D721Med (cell line): ENCODE data around the gene ATAD1.
"Not testable (repeated sequence)": the region's sequence is repeated elsewhere in the genome, so short reads cannot be mapped to it uniquely, and the experiment has no call there.

ENCODE experiments used
- DNase-seq: peaks from one replicate; pipeline ENCODE4 v3.0.0; 2011; ENCODE audit warnings: low spot score; ENCODE audit not compliant: insufficient read length
- FAIRE-seq: peaks from 2 replicates; lab custom pipeline; 2011; peaks lifted over from hg19 to GRCh38; lab: Jason Lieb, UNC
- TF ChIP-seq, protein P1 (sequence below): IDR thresholded peaks from 2 replicates; pipeline ENCODE4 v1.5.1; 2012; ENCODE audit warnings: mild to moderate bottlenecking, control low read depth; ENCODE audit not compliant: insufficient read depth; ENCODE audit errors: missing control alignments

Gene ATAD1

GRCh38 chr10:87816898-87817608 is 973 bp downstream of the ATAD1 start:
- TF ChIP-seq, protein P1, sequence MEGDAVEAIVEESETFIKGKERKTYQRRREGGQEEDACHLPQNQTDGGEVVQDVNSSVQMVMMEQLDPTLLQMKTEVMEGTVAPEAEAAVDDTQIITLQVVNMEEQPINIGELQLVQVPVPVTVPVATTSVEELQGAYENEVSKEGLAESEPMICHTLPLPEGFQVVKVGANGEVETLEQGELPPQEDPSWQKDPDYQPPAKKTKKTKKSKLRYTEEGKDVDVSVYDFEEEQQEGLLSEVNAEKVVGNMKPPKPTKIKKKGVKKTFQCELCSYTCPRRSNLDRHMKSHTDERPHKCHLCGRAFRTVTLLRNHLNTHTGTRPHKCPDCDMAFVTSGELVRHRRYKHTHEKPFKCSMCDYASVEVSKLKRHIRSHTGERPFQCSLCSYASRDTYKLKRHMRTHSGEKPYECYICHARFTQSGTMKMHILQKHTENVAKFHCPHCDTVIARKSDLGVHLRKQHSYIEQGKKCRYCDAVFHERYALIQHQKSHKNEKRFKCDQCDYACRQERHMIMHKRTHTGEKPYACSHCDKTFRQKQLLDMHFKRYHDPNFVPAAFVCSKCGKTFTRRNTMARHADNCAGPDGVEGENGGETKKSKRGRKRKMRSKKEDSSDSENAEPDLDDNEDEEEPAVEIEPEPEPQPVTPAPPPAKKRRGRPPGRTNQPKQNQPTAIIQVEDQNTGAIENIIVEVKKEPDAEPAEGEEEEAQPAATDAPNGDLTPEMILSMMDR = no peak
- FAIRE-seq (peak; percentile 67), DNase-seq (no peak)

DNA sequence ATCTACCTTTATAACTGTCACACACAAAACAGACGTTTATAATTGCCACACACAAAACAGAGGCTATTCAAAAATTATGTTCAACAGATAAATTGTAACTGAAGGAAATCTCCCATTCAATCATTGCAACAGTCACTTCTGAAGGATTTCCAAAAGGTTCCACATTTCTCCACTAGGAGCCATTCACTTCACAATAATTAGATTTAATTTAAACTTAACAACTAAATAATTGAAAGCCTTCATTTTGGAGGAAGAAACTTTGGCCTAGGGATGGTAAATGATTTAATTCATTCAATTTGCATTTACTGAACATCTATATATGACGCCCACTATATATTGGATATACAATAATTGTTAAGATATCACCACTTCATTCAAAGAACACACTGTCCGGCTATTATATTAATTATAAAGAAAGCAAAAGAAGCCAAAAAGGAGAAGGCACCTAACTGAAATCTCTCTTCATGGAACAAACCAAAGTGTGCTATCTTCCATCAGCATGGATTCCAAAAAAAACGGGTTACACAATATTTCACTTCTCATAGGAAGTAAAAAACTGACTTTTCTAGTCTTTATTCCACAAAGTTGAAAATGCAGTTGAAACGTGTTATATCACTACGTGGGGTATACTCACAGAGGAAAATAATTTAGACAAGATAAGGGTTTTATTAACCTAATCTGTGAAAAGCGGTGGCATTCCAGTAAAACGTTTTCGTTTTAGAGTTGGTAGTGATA is 1.7 kb downstream of the ATAD1 start:
- no peak for DNase-seq
- FAIRE-seq = no peak
- TF ChIP-seq, protein P1 = no peak

DNA sequence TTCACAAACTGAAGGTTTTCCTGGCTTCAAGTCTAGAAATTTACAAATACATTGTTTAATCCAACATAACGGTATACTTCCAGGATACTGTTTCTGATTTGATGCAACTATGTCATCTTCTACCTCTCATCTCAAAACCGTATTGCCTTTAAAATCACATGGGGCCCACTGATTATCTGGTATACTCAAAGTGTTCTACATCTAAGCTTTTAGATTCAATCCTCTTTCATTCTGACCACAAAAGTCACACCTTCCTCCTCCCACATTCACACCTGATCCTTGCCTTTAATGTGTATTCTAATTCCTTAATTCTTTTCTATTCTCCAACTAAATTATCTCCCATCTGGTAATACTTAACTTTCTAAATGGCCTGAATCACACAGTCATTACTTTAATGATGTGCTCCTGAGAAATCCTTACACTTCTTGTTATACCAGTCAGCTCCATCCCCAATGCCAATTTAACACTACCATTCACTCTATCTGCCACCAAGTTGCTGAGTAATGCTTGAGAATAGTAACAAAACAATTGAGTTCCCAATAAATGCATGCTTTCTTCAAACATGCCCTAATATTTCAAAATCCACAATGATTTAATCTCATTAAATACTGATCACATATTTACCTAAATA is 13.0 kb downstream of the ATAD1 start:
- TF ChIP-seq, protein P1 = no peak
- peak; percentile 94 for FAIRE-seq
- peak; percentile 11 for DNase-seq

DNA sequence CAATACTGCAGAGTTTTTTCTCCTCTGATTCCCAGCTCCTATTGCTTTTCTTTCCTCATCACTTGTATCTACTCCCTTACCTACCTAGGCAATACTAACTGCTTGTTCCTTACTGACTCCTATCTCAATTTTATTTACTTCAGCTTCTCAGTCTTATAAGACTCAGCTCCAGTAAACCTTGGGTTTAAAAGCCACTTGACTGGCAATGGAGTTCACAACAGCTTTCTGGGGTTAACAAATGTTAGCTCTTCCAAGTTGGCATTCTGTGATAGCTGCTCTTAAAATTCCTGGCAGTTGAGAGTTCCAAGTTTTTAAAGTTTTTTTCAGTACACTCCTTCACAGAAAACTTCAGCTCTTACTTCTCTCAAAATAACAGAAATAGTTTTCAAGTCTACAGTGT is 14.2 kb downstream of the ATAD1 start:
- TF ChIP-seq, protein P1 = no peak
- FAIRE-seq (no peak), DNase-seq (no peak)

- no peak for DNase-seq
- no peak for FAIRE-seq
These were observed 14.7 kb downstream of the ATAD1 start for GRCh38 chr10:87803328-87803727.

DNA sequence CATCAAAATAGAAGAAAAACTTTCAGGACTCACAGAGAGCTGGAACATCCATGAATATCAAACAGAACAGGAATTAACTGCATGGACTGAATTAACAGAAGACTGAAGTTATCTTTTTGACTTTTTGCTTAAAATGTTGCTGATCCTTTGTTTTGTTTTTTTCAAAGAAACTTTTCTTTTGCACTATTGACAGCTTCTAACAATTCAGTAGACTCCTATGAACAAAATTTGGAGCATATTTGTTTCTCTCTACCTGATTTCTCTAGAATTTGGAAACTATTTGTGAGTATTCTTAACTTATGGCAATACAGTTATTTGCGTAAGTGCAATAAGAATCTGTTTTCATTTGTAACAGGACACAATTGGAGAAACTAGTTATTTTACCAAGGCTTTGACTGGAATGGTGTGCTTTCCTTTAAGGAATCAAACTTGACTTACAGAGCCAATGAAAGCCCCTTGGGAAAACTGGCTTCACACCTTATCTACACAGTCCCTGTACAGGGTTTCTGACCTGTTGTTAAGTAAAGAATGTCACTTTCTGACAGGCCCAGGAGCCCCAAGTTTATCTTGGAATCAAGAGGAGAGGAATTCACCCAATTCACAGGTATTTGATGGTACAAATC is 16.1 kb downstream of the ATAD1 start:
- not testable (repeated sequence) for DNase-seq

More at GRCh38 chr10:87803328-87803727, 14.7 kb downstream of the ATAD1 start:
- TF ChIP-seq, protein P1 = no peak

DNA sequence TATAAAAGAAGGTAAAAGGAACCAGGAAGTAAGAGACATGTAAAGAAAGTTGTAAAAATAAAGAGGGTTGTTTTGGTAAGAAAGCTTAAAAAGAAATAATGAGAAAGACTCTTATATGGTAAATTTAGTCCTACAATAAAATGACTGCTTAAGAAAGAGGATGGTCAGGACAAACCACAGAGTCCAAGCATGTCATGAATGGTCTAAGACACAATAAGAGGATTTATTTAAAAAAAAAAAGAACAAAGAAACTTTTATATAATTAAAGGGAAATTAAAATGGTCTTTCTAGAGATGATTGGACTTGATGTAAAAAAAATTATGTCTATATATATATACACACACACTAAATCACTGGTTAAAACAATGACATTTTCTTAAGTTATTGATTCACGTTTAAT is 18.2 kb downstream of the ATAD1 start:
- no peak for DNase-seq
- FAIRE-seq = no peak
- TF ChIP-seq, protein P1 = no peak

More for the DNA sequence above, 16.1 kb downstream of the ATAD1 start:
- FAIRE-seq = not testable (repeated sequence)
